ENCODE measurements around the gene ITGB4.
A peak's percentile ranks its signal among the peaks of the same experiment; 100 is the strongest.

The ITGB4 gene

DNA sequence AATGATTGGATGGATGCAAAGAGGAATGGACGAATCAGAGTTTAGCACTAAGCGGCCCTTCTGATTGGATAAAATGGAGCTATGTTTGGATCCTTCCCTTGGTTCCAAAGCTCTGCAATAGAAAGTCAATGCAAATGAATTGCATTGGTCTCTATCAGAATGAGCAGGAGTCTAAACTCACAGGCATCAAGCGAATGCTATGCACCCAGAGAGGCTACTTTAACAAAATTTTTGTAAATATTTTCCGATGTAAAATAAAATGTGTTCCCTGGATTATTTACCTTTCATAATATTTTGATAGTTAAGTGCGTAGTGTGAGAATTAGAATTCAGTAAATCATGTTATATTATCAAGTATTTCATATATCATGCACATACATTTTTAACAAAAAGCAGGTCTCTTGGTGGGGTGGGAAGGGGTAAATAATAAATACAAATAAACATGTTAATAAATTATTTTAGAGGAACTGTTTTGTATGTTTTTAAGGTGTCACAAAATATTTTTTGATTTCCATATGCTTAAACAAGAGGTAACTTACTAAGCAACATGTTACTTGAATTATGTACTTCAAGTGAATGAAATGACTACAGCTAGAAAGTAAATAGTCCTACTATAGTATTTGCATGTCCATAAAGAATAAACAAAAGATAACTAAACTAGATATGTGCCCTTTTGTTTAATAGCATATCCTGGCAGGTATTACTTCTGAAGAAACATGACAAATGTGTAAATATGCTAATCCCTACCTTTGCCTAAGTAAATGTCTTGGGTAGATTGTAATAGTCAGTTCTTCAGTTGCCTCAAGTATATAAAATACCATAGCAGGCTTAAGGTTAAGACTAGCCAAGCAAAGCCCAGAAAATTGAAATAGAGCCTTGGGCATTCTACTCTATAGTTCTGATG is 59.0 kb downstream of the ITGB4 start:
- TF ChIP-seq, protein P1, sequence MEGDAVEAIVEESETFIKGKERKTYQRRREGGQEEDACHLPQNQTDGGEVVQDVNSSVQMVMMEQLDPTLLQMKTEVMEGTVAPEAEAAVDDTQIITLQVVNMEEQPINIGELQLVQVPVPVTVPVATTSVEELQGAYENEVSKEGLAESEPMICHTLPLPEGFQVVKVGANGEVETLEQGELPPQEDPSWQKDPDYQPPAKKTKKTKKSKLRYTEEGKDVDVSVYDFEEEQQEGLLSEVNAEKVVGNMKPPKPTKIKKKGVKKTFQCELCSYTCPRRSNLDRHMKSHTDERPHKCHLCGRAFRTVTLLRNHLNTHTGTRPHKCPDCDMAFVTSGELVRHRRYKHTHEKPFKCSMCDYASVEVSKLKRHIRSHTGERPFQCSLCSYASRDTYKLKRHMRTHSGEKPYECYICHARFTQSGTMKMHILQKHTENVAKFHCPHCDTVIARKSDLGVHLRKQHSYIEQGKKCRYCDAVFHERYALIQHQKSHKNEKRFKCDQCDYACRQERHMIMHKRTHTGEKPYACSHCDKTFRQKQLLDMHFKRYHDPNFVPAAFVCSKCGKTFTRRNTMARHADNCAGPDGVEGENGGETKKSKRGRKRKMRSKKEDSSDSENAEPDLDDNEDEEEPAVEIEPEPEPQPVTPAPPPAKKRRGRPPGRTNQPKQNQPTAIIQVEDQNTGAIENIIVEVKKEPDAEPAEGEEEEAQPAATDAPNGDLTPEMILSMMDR (IDR thresholded peaks at IDR 0.05; ENCODE audit: insufficient read depth, low read depth, low read length, missing control alignments) = no peak
- no peak for DNase-seq (ENCODE audit: low read depth)
- peak overlapping the region; percentile 31; the same call in 1 of the 2 replicates for H3K4me3 ChIP-seq (ENCODE audit: low read depth, low read length)

DNA sequence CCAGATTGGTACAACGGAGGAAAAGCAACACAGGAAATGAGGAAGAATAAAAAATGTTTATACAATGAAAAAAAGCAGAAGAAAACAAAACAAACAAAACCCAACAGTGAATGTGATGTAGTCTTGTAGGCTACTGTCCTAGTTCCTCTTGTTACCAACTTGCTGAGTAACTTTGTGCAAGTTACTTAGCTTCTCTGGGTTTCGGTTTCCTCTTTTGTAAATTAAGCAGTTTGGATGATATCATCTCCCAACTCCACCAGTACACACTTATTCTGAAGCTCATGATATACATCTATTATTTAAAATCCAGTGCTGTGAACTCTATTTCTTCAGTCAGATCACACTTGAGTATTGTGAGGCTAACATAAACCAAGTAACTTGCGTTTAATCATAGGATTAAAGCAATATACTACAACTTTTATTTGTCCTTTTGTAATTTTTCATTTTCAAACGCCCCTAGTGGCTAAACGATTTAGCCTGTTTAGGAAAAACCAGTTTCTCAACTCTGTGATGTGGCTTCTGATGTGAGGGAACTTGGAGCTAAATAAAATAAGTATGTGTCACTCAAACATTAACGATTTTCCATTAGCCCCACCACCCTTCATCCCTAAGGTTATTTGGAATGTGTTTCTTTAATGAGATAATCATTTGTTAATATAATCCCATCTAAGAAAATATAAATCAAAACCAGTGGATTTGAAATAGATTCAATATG is 62.0 kb downstream of the ITGB4 start:
- peak overlapping the region; percentile 63 for H3K4me3 ChIP-seq (ENCODE audit: low read depth, low read length)
- peak; percentile 87 for DNase-seq (ENCODE audit: low read depth)
- TF ChIP-seq, protein P1 (IDR thresholded peaks at IDR 0.05; ENCODE audit: insufficient read depth, low read depth, low read length, missing control alignments) = peak; percentile 58

DNA sequence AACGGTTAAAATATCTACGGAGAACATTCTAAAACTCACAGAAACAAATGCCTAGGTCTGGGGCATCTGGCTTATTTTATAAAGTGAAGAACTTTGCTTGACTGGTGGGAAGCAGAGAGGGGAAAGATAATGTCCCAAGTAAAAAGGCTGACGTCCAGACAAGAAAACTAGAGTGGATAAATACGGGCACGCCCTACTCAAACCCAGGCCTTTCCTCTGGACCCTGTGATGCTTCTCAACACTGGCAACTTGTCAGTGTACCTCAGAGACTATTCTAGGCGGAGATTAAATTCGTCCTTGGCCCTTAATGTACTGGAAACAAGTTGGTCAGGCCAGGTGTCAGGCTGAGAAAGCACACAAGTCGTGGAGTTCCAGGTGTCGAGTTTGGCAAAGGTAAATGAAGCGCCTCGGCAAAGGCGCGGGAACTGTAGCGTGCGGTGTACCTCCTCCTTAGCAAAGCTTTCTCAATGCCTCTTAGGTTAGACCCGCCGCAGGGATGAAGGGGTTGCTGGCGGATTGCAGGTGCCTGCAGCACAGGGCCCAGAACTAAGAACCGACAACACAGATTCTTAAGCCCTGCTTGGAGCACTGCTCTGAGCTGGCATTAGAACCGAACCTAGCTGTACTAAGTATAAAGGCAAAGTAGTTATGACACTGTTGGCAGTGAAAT is 62.7 kb downstream of the ITGB4 start:
- peak overlapping the region; percentile 63 for H3K4me3 ChIP-seq (ENCODE audit: low read depth, low read length)
- DNase-seq (ENCODE audit: low read depth) = no peak
- TF ChIP-seq, protein P1 (IDR thresholded peaks at IDR 0.05; ENCODE audit: insufficient read depth, low read depth, low read length, missing control alignments) = no peak

DNA sequence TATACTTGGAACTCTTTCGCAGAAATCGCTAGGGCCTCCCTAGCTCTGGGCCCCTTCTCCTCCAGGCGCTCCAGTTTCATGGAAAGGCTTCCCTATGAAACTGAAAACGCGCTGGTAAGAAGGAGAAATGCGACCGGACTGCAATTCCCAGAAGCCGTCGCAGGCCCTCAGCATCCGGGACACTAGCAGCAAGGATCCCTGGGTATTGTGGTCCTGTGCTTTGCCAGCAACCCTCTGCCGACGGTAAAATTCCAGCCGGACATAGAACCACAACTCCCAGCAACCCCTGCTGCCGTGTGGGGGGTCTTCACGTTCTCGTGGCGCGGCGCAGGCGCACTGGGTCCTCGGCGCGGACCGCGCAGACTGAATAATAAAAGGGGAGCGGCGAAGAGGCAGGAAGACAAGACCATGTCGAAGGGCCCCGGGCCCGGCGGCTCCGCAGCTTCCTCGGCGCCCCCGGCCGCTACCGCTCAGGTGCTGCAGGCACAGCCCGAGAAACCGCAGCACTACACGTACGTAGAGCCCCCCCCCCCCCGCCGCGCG is 63.3 kb downstream of the ITGB4 start, which contains the start of gene UNK:
Gene UNK, plus strand, starts transcription at position 334 of the 543 bp plus-strand sequence. Its CDS starts 75 bp downstream, at position 409.
- peak; percentile 100 for DNase-seq (ENCODE audit: low read depth)
- TF ChIP-seq, protein P1 (IDR thresholded peaks at IDR 0.05; ENCODE audit: insufficient read depth, low read depth, low read length, missing control alignments) = no peak
- H3K4me3 ChIP-seq (ENCODE audit: low read depth, low read length) = peak within 1 kb of the TSS; percentile 63

DNA sequence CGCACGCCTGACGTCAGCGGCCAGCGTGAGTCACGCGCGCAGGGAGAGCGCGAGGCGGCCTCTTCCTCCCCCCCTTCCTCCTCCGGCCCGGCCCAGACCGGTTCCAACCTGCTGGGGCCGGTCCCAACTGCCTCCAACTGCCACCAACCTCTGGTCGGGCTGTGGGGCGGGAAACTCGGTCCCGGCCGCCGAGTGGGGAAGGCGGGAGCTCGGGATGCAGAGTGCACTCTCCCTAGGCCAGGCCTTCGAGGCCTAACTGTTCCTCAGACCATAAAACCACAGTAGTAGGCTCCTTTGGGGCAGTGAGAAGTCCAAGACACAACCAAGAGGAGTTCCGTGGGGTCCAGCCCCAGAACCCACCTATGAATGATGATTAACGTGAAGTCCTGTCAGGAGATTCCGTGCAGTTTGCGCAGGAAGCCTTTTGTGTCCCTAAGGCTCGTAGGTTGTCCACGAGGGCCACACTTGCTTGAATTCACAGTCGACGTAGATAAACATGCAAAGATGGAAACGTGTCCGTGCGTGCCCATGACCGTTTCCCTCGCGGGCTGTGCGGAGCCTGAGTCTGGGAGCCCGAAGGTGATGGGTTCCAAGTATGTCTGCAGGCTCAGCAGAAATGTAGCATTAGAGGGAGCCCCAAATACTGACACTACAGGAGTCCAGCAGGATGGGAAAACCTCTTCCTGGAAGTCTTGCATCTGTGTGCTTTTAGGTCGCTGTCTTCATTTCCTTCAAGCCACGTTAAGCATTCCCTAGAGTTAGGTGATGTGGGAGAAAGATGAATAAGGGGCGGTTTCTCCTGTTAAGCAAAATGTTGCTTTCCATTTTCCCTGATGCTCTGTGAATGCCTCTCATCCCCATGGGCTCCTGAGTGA is 64.0 kb downstream of the ITGB4 start:
- DNase-seq (ENCODE audit: low read depth) = peak; percentile 98
- H3K4me3 ChIP-seq (ENCODE audit: low read depth, low read length) = peak overlapping the region; percentile 63
- TF ChIP-seq, protein P1 (IDR thresholded peaks at IDR 0.05; ENCODE audit: insufficient read depth, low read depth, low read length, missing control alignments) = no peak
